Endothelial cell of umbilical vein (primary cell): ENCODE results near the gene MICA.

Source experiments
- CTCF ChIP-seq, 2 donors: IDR thresholded peaks; 1 replicate in 1 of 2; 2 replicates in 1 of 2; pipeline ENCODE4 v1.5.1; 2011; ENCODE audit warnings: low read length in 2 of 2, mild to moderate bottlenecking in 2 of 2, moderate library complexity in 2 of 2, control low read depth in 1 of 2, inconsistent platforms in 1 of 2, low read depth in 1 of 2; ENCODE audit not compliant: insufficient read depth in 1 of 2; ENCODE audit errors: extremely low read depth in 1 of 2
- POLR2AphosphoS5 ChIP-seq: IDR thresholded peaks from 2 replicates; pipeline ENCODE4 v1.6.1; 2012; ENCODE audit warnings: low read depth, mild to moderate bottlenecking, control low read depth, low read length, moderate library complexity; ENCODE audit not compliant: insufficient read depth

GRCh38 chr6:31357886-31358285, 45.5 kb upstream of the MICA start:
- no peak for TF ChIP-seq CTCF (IDR thresholded peaks at IDR 0.05; ENCODE audit: extremely low read depth in 1 of 2, insufficient read depth in 1 of 2, low read depth in 1 of 2, low read length in 2 of 2)
- TF ChIP-seq POLR2AphosphoS5 = no peak
